GM21619 (cell line): ENCODE results near the gene VIPR2.
"Not testable (repeated sequence)": the region's sequence is repeated elsewhere in the genome, so short reads cannot be mapped to it uniquely, and the experiment has no call there.

Experiments
- ATAC-seq: cut with Tn5 transposase; IDR thresholded peaks from one replicate; pipeline ENCODE4 v1.9.1; 2021; ENCODE audit not compliant: unreplicated experiment

The VIPR2 gene

DNA sequence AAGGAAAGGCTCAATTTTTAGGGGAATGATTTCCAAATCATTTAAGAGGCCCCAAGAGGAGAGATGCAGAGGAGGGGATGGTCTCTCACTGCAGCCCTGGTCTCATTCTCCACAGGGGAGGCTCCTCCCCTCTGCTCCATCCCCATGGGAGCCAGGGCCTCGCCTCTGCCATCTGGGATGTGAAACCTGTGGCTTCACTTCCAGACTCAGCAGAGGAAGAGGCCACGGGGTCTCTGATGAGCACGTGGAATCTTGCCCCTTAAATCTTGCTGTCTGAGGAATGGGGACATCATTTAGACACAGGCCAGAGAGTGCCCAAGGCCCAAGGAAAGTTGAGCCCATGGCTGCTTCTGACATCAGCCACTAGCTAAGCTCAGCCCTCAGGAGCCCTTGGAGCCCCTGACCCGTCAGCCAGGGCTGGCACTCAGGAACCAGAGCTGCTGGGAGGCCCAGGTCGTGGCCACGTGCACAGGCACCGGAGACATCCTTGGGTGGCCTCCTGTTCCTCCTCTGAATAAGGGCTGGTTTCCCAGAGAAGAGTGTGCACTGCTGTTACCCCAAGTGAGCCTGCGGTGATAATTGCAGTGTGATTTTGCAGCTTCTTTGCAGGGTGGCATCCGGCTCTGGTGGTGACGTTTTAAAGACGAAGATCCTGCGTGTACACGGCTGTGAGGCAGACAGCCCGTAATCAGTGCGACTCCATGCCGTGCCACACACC is 50.5 kb downstream of the VIPR2 start:
- no peak for ATAC-seq

DNA sequence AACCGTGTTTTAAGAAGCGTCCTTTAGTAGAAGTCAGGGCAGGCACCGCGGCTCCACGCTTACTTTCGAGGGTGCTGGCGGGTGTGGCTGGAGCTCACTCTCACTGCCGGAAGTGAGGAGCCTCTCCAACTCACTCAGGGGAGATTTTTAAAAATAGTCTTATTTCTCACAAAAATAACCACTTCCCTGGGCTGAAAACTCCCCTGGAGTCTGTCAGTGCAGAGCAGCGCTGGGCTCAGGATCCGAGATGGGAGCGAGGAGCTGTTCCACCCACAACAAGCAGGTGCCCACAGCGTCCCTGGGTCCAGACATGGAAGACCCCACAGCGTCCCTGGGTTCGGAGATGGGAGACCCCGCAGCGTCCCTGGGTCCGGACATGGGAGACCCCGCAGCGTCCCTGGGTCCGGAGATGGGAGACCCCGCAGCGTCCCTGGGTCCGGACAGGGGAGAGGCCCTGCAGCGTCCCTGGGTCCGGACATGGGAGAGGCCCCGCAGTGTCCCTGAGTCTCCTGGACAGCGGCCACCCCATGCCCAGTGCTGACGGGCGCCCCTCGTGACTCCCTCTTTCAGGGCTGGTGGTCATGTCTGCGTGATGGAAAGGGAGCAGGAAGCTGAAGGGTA is 51.2 kb downstream of the VIPR2 start:
- ATAC-seq, result no peak

DNA sequence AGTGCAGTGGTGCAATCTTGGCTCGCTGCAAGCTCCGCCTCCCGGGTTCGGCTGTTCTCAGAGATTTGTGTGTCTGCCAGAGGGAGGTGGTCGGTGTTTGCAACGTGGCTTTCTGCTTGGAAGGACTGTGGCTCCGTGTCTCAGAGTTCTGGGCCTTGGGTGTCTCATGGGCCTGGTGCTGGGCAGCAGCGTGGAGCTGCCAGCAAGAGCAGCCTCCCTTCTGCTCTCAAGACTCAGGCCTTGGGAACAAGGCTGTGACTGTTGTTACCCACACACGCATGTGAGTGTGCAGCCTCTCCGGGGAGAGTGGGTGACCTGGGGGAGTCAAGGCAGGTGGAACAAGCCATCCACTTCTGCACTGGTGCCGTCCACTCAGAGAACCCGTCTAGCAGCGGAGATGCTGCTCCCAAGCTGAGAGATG is 52.0 kb downstream of the VIPR2 start:
- ATAC-seq, result no peak

DNA sequence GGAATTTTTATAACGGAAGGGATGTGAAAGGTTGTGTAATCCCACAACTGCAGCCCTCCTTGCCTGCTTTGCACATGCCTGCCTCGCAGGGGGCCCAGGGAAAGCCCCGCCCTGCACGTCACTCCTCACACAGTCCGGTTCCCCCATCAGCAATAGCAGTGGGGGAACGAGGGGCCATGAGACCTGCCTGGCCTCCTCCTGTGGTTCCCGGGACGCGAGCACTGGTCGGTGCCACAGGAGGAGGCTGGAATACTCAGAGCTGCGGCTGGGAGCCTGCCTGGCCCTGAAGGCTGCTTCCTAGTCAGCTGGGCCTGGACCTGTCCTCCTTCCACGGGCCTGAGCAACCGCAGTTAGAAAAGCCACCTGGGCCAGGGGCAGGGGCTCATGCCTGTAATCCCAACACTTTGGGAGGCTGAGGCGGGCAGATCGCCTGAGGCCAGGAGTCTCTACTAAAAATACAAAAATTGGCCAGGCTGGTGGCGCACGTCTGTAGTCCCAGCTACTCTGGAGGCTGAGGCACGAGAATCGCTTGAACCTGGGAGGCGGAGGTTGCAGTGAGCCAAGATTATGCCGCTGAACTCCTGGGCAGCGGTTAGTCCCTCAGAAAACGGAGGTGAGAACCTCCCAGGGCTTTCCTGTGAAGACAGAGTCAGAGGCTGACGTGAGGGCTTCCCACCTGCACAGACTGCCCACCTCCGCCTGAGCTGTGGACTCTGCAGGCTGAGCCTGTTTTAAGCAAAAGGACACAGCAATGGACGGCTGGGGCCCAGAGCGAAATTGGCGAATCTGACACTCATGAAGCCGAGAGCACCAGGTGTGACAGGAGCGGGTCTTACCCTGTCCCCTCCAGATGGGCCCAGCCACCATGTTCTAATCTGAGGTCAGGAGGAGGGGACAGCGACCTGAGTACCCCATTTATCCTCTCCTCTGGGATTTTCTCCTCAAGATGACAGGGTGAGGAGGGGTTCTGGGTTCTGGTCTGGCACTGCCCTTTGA is 52.9 kb downstream of the VIPR2 start:
- no peak for ATAC-seq

DNA sequence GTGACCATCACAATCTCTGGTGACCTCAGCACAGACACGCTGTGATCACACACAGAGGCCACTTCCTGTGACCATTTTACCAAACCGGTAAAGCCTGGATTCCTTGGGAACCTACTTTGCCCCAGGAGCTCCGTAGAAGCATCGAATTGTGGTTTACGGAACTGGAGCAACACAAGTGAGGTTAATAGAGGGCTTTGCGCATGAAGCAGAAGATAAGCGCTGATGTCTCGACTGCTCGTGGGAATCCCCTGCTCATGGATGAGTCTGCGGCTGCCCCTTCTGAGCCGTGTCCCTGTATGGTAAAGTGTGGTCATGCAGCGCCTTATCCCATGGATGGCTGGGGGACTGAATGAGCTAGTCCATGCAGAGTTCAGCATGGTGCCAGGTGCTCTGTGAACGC is 53.6 kb downstream of the VIPR2 start:
- ATAC-seq, result no peak

DNA sequence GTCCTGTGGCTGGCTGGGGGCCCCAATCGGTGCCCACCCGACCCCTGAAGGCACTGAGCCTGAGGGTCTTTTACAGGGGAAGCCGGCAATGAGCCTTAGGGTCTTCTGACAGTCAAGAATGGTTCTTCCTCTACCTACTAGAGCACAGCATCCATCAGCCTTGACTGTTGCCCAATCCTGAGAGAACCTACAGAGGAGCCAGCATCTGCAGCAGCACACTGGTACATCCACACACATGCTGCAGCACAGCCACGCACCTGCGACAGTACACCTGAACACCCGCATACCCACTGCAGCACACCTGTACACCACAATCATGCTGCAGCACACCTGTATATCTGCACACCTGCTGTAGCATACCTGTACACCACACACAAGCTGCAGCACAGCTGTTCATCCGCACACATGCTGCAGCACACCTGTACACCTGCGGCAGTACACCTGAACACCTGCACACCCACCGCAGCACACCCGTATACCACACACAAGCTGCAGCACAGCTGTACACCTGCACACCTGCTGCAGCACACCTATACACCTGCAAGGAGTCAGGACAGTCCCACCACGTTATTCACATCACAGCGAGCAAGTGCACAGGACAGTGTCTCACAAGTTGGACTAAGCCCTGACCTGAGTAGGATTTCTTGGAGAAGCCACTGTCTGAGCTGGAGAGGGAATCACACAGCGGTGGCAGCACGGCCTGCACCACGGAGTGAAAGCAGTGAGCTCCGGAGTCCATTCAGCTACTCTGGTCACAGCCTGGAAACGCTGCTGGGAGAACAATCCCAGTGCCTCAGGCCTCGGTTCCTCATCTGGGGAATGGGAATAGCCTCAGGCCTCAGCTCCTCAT is 56.4 kb downstream of the VIPR2 start:
- no peak for ATAC-seq

DNA sequence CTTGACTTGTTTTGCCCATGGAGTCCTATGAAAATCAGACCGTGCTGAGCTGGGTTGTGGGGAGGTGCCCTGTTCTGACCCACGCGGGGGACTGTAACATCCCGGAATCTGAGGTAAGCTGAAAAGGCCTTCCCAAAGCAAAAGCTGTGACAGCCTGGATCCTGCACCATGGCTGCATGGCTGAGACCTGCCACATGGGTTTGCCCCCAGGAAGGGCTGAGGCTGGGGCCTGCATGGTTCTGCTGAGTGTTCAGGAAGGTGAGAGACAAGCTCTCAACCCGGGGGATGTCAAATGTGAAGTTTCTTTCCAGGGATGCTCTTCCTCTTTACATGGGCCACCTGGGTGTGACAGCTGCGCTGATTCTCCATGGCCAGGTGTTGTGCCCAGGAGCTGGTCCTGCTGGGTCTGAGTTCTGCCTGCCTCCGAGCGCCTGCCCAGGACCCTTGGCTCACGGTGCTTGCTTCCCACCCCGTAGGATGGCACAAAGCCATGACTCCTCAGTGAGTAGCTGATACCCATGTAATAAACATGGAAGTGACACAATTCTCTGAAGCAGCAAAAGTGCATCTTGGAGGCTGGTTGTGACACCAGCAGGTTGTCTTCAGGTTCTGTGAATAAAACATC is 58.3 kb downstream of the VIPR2 start:
- ATAC-seq, result no peak

DNA sequence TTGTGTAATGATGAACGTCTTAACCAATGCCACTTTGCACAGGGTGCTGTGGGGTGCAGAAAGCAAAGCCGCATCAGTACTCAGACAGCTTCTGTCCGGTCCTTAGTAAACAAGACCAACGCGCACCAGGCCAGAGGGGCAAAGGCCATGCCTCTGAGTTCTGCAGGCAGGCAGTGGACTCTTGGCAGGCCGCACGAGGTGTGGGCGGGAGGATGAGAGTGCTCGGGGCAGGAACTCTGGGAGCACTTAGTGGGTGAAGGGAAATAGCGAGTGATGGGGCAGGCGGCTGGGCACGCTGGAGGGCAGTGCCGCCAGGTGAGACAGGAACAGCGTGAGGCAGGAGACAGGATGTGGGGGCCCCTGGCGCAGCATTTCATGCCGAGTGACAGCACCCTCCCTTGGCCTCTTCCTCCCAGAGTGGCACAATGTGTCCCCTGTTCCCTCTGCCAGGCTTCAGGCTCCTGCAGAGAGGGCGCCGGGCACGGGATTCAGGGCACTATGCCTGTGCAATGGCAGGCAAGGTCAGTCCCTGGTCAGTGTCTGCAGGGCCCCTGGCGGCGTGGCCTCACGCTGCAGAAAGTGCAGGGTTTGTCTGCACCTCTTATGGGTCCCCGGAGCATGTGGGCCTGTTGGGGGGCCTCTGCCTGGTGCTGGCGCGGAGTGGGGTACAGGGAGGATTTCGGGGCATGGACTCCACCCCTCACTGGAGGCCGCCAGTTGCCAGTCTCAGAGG is 60.4 kb downstream of the VIPR2 start:
- no peak for ATAC-seq

DNA sequence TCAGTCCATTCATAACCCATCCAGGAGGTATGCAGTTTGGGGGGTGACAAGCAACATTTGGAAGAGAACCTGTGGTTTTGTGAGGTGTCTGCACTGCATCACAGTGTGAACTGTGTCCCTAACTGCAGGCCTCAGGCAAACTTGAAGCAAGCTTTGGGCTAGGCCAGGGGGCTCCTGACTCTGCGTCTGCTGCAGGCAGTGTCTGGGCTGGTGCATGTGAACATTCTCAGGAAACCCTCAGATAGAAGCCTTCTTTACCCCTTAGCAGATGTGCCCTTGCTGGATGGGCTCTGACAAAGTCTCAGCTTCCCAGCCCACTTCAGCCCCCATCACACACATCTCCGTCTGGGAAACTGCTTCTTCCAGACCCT is 61.0 kb downstream of the VIPR2 start:
- ATAC-seq, result no peak

DNA sequence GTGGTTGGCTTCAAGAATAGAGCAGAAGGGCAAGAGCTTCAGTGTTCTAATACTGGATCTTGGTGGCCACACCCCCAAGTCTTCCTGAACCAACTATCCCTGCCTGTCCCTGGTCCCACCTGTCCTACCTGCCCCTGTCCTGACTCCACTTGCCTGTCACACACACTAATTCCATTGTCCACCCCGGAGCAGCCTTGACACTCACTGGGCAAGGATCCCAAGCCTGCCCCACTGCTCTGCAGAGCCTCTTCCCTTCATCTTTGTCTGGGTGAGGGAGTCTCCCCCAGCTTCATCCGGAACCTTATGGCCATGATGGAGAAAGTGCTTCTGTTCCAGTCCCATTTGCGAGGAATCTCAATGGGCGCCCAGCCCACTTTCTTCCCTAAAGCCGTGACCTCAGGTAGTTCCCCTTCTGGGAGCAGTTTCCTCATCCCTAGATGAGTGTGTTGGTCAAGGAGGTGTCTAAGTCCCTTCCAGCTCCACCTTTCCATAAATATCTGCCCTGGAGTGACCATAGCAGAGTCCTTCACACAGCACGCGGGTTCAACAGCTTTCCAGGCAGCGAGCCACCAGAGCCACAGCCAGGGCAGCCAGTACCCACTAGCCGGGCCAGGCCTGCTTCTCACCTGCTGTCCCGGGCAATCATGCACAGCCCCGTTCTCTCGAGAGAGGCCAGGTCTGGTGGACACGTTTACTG is 61.5 kb downstream of the VIPR2 start:
- no peak for ATAC-seq

DNA sequence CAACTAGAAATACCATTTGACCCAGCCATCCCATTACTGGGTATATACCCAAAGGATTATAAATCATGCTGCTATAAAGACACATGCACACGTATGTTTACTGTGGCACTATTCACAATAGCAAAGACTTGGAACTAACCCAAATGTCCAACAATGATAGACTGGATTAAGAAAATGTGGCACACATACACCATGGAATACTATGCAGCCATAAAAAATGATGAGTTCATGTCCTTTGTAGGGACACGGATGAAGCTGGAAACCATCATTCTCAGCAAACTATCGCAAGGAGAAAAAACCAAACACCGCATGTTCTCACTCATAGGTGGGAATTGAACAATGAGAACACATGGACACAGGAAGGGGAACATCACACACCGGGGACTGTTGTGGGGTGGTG is 62.6 kb downstream of the VIPR2 start:
- ATAC-seq, result not testable (repeated sequence)

DNA sequence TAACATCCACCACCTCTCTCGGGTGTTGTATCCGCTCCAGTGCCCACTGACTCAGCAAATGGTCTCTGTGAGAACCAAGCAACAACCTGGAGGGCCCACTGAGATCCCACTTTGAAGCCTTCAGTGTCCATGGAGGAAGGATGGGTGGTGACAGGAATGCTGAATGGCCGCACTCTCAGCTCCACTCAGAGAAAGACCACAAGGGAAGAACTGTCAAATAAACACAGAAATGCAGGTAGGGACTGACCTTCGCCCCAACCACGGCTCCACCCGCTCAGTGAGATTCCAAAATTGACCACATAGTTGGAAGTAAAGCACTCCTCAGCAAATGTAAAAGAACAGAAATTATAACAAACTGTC is 65.8 kb downstream of the VIPR2 start:
- no peak for ATAC-seq

DNA sequence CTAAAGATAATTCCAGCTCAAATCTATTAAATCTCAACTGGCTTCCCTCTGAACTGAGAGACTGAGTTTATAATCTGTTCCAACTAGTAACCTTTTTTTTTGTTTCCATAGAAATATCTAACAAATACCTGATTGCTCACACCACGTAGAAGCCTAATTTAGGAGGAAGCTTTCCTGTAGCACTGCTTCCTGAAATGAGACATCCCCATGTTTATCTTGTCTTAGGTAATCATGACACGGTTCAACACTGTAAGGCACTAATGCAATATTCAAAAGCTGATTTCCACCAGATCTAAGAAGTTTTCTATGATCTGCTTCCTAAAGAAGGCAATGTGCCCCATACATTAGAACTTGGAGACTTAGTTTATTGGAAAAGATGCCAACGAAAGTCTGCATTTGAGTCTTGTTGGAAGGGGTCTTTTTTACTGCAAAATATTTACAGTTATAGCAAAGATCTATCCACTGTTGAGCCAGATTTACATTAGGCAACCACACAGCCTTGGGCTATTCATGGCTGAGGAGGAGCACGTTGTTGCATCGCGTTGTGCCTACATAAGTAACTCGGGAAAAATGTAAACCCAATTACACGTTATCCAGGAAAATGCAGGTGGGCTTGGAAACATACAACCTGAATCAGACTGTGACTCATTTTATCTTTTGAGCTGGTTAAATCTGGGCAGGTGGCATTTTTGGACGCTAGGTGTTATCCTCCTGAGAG is 66.3 kb downstream of the VIPR2 start:
- no peak for ATAC-seq

DNA sequence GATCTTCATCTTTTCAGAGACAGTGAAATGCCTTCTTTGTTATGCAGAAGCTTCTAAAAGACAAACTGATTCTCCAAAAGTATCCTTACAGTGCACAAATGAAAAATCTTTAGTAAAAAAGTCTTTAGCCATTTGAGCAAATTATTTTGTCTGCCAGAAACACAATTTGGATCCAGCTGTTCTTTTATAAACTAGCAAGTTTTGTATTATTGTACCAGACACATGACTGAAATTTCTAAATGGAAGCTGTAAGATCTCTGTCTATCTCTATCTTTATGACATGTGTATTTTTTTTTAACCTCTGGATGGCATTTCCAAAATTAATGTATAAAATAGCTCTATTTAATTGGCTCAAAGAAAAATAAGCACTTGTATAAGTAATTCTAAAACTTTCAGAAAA is 68.3 kb downstream of the VIPR2 start:
- ATAC-seq, result no peak

DNA sequence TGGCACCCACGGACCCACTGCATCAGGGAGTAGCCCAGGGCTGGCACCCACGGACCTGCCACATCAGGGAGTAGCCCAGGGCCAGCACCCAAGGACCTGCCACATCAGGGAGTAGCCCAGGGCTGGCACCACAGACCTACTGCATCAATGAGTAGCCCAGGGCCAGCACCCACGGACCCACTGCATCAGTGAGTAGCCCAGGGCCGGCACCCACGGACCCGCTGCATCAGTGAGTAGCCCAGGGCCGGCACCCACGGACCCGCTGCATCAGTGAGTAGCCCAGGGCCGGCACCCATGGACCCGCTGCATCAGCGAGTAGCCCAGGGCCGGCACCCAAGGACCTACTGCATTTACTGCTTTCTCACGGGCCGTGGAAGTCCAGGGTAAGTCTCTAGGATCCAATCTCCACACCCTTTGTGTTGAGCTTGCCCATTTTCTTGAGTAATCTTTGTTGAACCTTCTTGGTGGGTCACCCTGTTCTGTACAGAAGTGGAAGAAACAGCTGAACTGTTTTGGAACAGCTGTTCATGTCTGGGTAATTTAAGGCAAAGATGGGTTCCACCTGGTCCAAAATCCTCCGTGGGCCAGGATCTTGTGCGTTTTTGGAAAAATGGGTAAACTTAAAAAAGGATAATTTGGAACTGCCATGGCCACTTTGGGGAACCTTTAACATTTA is 69.0 kb downstream of the VIPR2 start:
- ATAC-seq, result no peak

DNA sequence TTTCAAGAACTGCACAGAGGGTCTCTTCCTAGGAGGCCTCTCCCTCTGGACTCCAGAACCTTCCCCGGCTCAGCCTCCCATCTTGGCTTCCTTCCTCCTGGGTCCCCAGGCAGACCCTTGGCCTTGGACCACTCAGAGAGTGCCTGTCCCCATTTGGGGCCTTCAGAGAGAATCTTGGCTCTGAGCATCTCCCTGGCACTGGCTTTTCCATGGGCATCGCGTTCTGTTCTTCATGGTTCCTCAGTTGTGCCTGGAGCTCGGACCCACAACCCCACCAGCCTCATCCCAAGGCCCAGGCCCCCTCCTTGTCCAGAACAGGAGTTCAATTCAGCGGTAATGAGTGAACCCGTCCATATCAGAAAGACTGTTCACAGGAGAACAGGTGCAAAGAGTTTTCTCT is 73.4 kb downstream of the VIPR2 start:
- no peak for ATAC-seq

DNA sequence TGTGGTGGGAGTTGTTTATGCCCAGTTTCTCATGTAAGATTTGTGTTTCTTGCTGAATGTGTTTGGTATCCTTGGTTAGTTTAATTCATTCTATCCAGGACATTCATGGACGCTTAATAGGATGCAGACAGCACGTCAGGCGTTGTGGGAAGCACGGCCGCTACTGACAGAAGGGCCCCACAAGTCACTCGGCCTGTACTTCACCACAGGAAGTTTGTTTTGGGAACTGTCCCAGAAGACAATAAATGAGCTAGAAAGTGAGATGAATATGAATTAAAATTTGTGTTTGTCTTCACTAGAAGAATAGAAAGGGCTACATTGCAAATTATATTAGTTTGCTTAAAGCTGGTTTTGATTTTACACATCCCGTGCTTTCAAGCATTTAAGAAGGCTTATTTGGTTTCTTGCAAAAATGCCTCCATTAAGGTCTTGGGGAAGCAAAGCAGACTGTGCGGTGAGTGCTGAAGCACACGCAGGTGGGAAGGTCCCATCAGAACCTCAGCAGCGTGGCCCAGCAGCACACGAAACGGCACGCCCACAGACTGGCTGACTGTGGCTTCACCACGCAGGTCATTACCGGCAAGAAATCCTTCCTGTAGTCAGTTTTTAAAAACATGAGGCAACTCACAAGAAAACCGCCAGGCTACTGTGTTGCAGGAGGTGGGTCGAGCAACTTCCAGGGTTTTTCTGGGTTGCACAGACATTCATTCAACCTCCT is 74.1 kb downstream of the VIPR2 start:
- ATAC-seq, result no peak
